Endothelial cell of hepatic sinusoid (primary cell): ENCODE results near the gene BANF2.
"Not testable (repeated sequence)": the region's sequence is repeated elsewhere in the genome, so short reads cannot be mapped to it uniquely, and the experiment has no call there.

ENCODE experiments used
- in situ Hi-C: cut with HindIII; loops from 2 replicates; pipeline ENCODE4 v1.10.0; 2017; ENCODE audit warnings: low sequenced_read_pairs

Gene BANF2

GRCh38 chr20:17699931-17700351, at the start of gene BANF2:
TSS of gene BANF2 (plus strand) at chr20:17699966. CDS start at chr20:17725026, 25,060 bp downstream.
- in situ Hi-C loops: no loop called here

- in situ Hi-C loops: loop anchor here (5.0 kb wide), 1 partner anchor 82 kb away; no protein-coding TSS in a partner anchor
Observed at GRCh38 chr20:17650301-17651128, 49.3 kb upstream of the BANF2 start.

GRCh38 chr20:17651129-17651759, 48.5 kb upstream of the BANF2 start:
- in situ Hi-C loops: loop anchor here (5.0 kb wide), 1 partner anchor 81 kb away; no protein-coding TSS in a partner anchor

- in situ Hi-C loops: loop anchor here (5.0 kb wide), 1 partner anchor 80 kb away; no protein-coding TSS in a partner anchor
Observed at GRCh38 chr20:17651760-17652388, 47.9 kb upstream of the BANF2 start.

- in situ Hi-C loops: loop anchor here (5.0 kb wide), 1 partner anchor 80 kb away; no protein-coding TSS in a partner anchor
Observed at GRCh38 chr20:17652411-17652810, 47.4 kb upstream of the BANF2 start.

DNA sequence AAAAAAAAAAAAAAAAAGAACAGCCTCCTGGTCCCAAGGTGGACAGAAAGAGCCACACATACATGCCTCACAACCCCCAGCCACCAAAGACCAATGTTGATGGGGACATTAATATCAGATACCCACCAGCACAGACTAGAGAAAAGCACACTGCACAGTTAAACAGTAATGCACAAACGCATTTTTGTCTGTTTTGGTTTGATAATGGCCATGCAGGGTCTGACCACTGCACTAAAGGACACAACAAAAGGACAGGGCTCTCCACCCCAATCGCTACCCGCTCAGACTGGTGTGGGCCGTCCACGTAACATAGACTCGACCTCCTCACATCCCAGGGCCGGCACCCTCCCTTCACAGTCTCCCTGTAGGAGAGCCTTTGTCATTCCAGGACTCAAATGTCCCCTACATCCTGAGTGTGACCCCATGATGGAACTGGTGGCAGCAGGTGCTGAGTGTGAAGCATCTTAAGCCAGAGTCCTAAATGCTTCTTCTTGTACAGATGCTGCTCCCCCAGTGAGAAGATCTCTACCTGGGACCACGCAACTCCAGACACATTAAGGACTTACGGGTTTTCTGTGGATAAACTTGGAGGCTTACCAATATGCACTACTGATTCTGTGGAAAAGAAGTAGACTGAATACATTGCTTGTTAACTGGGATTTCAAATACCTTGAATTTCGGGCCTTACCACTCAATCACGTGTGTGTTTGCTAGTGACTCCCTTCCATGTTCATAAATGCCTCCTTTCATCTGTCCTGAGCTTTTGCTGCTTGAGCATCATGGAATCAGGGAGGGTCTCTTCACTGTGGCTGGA, 45.7 kb upstream of the BANF2 start:
- in situ Hi-C loops: loop anchor here (5.0 kb wide), 1 partner anchor 78 kb away; no protein-coding TSS in a partner anchor

DNA sequence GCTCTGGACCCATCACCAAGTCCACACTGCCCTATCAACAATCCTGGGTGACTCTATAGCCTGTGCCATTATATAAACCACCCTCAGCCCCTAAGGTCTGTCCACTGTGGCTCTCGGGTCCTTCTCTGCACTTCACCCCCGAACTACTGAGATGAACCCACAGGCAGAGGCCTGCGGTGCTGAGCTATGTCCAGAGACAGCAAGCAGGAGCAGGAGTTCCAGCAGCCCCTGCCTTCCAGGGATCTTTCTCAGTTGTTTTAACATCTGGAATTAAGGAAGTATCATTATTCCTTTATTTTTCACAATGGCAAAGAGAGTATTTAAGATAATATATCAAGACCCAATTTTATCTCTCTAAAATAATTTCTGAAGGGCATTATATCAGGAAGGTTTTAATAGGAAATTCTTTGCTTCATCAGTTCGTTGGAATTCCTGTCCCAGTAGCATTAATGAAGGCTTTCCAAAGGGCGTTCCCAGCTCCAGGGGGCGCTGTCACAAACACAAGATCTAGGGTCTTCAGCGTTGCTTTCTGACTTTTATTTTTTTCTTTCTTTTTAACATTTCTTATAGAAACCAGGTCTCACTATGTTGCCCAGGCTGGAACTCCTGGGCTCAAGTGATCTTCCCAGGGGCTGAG, 45.0 kb upstream of the BANF2 start:
- in situ Hi-C loops: loop anchor here (5.0 kb wide), 1 partner anchor 78 kb away; no protein-coding TSS in a partner anchor

DNA sequence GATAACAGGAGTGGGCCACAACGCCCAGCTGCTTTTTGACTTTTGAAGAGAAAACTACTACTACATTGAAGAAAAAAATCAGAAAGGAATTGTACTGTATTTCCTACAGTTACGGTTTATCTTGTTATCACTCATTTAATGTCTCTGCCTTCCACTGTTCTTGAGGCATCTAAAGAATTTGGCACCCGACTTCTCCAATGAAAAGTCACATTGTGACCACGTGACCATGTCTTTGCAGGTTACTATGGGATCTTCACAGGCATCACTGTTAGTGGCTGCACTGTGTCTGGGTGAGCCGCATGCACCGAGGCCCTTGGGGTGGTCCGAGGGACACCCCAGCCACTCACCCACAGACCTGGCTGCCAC, 44.5 kb upstream of the BANF2 start:
- in situ Hi-C loops: no loop called here

GRCh38 chr20:17655865-17656479, 43.8 kb upstream of the BANF2 start:
- in situ Hi-C loops: no loop called here

GRCh38 chr20:17657079-17657825, 42.5 kb upstream of the BANF2 start:
- in situ Hi-C loops: no loop called here

DNA sequence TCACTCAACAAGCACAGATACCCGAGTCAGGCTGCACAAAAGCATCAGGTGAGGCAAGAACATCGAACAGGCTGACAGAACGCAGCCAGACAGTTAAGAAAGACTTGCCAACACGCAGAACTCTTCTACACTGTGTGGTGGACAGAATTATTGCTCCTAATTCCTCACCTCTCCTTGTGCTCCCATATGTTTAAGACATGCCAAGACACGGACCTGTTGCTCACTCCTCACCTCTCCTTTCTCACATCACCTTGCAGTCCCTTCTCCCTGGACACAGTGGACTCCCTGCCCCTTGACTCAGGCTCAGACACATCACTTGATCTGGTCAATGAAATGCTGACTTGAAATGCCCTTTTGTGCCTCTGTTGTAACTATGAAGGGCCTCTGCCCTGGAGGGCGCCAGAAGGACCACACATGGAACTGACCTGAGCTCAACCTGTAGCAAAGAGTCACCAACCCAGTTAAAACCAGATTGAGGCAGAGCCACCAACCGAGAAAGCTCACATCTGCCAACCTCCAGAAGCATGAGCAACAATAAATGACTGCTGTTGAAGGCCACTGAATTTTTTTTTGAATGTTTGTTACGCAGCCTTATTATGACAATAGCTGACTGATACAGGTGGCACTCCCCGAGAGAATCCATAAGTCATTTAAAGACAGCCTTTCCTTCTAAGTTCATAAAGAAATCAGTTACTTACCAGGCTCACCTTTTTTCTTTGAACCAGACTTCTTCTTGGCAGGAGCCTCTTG, 41.7 kb upstream of the BANF2 start:
- in situ Hi-C loops: no loop called here

DNA sequence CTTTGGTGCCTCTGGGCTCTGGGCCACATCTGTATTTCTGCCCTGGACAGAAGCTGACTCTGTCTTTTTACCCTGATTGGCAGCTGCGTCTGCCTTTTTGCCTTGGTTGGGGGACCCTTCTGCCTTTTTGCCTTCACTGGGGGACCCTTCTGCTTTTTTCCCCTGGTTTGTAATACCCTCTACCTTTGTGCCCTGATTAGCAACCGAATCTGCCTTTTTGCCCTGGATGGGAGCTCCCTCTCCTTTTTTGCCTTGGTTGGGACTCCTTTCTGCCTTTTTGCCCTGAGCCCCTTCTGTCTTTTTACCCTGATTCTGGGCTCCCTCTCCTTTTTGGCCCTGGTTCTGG, 41.1 kb upstream of the BANF2 start:
- in situ Hi-C loops: no loop called here

- in situ Hi-C loops: not testable (repeated sequence)
Observed at GRCh38 chr20:17659344-17659743, 40.4 kb upstream of the BANF2 start.

- in situ Hi-C loops: no loop called here
Observed at GRCh38 chr20:17659801-17660200, 40.0 kb upstream of the BANF2 start.

DNA sequence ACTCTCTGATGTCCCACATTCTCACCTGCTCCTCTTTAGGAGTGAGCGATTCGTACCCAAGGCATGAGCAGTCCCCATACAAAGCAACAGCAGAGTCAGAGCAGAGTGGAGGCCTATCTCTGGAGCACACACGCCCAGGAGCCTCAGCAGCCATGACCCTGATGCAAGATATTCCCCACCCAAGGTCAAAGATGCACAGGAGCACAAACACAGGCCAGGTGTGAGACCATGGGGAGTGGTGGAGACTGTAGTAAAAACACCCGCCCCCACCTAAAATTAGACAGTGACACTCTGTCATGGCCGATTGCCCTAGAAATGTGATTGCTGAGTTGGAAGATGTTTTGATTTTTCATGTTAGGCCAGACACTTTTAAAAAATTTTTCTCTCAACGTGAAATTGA, 39.1 kb upstream of the BANF2 start:
- in situ Hi-C loops: no loop called here

DNA sequence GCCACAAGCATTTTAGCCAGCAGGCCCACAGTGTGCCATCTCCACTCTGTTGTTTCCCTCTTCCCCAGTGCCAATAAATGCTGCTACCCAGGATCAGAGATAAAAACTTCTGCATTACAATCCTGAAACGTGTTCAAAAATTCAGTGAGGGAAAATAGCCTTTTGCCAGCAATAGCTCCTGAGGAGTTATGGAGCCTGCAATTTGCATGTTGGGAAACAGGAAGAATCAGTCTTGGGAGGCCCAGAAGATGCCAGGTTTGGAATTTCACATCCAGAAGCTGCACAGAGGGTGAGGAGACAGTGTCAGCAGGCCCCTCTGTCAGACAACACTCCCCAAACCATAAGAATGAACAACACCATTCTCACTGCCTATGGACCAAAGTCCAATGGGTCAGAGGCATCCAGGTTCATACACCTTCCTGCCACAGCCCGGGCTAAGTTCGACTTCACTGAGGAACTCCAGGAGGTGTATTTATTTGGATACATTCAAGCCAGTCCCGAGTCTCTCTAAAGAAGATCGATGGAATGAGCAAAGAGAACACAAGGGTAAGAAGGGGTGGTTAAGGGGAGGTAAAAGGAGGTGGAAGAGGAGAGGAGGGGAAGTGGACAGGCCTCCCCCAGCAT, 38.5 kb upstream of the BANF2 start:
- in situ Hi-C loops: no loop called here

GRCh38 chr20:17662333-17663039, 37.3 kb upstream of the BANF2 start:
- in situ Hi-C loops: no loop called here
